NOMO-1 (cell line): Measurements from ENCODE around the gene ATP1B1.
A peak's percentile ranks its signal among the peaks of the same experiment; 100 is the strongest.
"Not testable (repeated sequence)": the region's sequence is repeated elsewhere in the genome, so short reads cannot be mapped to it uniquely, and the experiment has no call there.

Experiments used
- DNase-seq, 2 experiments: peaks; one replicate each; lab custom pipeline; 2025; ENCODE audit not compliant: unreplicated experiment in 2 of 2; lab: John Stamatoyannopoulos, UW

ATP1B1 gene

GRCh38 chr1:169138866-169139670, 32.6 kb downstream of the ATP1B1 start:
- no peak for DNase-seq

- DNase-seq = no peak
Measured at GRCh38 chr1:169141356-169141755, 34.9 kb downstream of the ATP1B1 start.

GRCh38 chr1:169142129-169142528, 35.6 kb downstream of the ATP1B1 start:
- no peak for DNase-seq

- no peak for DNase-seq
Measured at GRCh38 chr1:169143346-169143745, 36.9 kb downstream of the ATP1B1 start.

GRCh38 chr1:169143984-169144383, 37.5 kb downstream of the ATP1B1 start:
- no peak for DNase-seq

GRCh38 chr1:169144941-169145626, 38.6 kb downstream of the ATP1B1 start:
- DNase-seq = no peak

- no peak for DNase-seq
Measured at GRCh38 chr1:169146576-169147214, 40.2 kb downstream of the ATP1B1 start.

- no peak for DNase-seq
Measured at GRCh38 chr1:169148472-169149252, 42.2 kb downstream of the ATP1B1 start.

GRCh38 chr1:169149555-169150286, 43.2 kb downstream of the ATP1B1 start:
- no peak for DNase-seq

GRCh38 chr1:169150641-169151337, 44.3 kb downstream of the ATP1B1 start:
- no peak for DNase-seq

GRCh38 chr1:169151338-169151837, 44.9 kb downstream of the ATP1B1 start:
- no peak for DNase-seq

GRCh38 chr1:169155675-169156074, 49.2 kb downstream of the ATP1B1 start:
- no peak for DNase-seq

GRCh38 chr1:169156580-169156979, 50.1 kb downstream of the ATP1B1 start:
- DNase-seq = no peak

- no peak for DNase-seq
Measured at GRCh38 chr1:169160845-169161495, 54.5 kb downstream of the ATP1B1 start.

GRCh38 chr1:169161496-169162194, 55.2 kb downstream of the ATP1B1 start:
- DNase-seq = peak in 1 of 2 experiments; percentile 13

- no peak for DNase-seq
Measured at GRCh38 chr1:169163059-169163458, 56.6 kb downstream of the ATP1B1 start.

GRCh38 chr1:169175461-169175860, 69.0 kb downstream of the ATP1B1 start:
- no peak for DNase-seq

GRCh38 chr1:169179431-169179830, 72.9 kb downstream of the ATP1B1 start:
- DNase-seq = not testable (repeated sequence)
